Astrocyte of the spinal cord (primary cell): ENCODE data around the gene HHATL.

Source experiments
- DNase-seq: peaks from one replicate; pipeline ENCODE4 v3.0.0; 2011; ENCODE audit warnings: low read depth, low spot score
- H3K4me3 ChIP-seq: 2 replicates; pipeline ENCODE4 v1.5.1; 2011; ENCODE audit warnings: low read depth, mild to moderate bottlenecking, low read length, moderate library complexity
- CTCF ChIP-seq: IDR thresholded peaks from 2 replicates; pipeline ENCODE4 v1.5.1; 2012; ENCODE audit warnings: low read depth, mild to moderate bottlenecking, low read length, inconsistent platforms
- in situ Hi-C: cut with HindIII; loops from 2 replicates; pipeline ENCODE4 v1.10.0; 2017; ENCODE audit warnings: low sequenced_read_pairs

HHATL gene

GRCh38 chr3:42665050-42665878, 37.3 kb downstream of the HHATL start:
- TF ChIP-seq CTCF: no peak
- H3K4me3 ChIP-seq: no peak overlapping the region
- no peak for DNase-seq
- in situ Hi-C loops: no loop called here

GRCh38 chr3:42664438-42664803, 38.2 kb downstream of the HHATL start:
- no peak overlapping the region for H3K4me3 ChIP-seq
- TF ChIP-seq CTCF: no peak
- in situ Hi-C loops: no loop called here
- no peak for DNase-seq

- in situ Hi-C loops: no loop called here
- H3K4me3 ChIP-seq: no peak overlapping the region
- DNase-seq: no peak
- TF ChIP-seq CTCF: no peak
Measured at GRCh38 chr3:42663581-42664437, 38.8 kb downstream of the HHATL start.

GRCh38 chr3:42662813-42663535, 39.6 kb downstream of the HHATL start:
- DNase-seq: no peak

GRCh38 chr3:42662037-42662812, 40.4 kb downstream of the HHATL start:
- in situ Hi-C loops: no loop called here
- no peak for TF ChIP-seq CTCF
- no peak for DNase-seq
- H3K4me3 ChIP-seq: no peak overlapping the region

More at GRCh38 chr3:42662813-42663535, 39.6 kb downstream of the HHATL start:
- TF ChIP-seq CTCF: no peak
- in situ Hi-C loops: no loop called here
- no peak overlapping the region for H3K4me3 ChIP-seq
